Measurements from ENCODE around the gene OPHN1. TPM values are rescaled to one million over a fixed set of nuclear protein-coding genes. Genes with fewer than 3 reads are reported as not detected.

Gene OPHN1
- polyA plus RNA-seq, 1 experiment: 5.9 TPM

GRCh38 chrX:68121835-68122234, 311.5 kb downstream of the OPHN1 start:
- POLR2A ChIA-PET: no interaction called here
- no peak for TF ChIP-seq CTCF (IDR thresholded peaks at IDR 0.05; ENCODE audit: insufficient read depth, low read depth, low read length)
- Histone ChIP-seq H3K4me3 (ENCODE audit: low read depth, low read length) (no peak overlapping the region), H3K36me3 (ENCODE audit: control insufficient read depth, insufficient read depth, low read length) (no peaks in the 10 kb centered on the region), H3K27me3 (ENCODE audit: control insufficient read depth, insufficient read depth, low read length) (no peaks in the 10 kb centered on the region)
- CTCF ChIA-PET: no interaction called here
- no peak for DNase-seq (ENCODE audit: low read depth)

GRCh38 chrX:68121371-68121770, 311.9 kb downstream of the OPHN1 start:
- DNase-seq (ENCODE audit: low read depth): no peak
- H3K4me3 ChIP-seq (ENCODE audit: low read depth, low read length): no peak overlapping the region

GRCh38 chrX:68115371-68115770, 317.9 kb downstream of the OPHN1 start:
- no peak for DNase-seq (ENCODE audit: low read depth)
- Histone ChIP-seq H3K27me3 (ENCODE audit: control insufficient read depth, insufficient read depth, low read length) (no peaks in the 10 kb centered on the region), H3K4me3 (ENCODE audit: low read depth, low read length) (no peak overlapping the region), H3K36me3 (ENCODE audit: control insufficient read depth, insufficient read depth, low read length) (no peaks in the 10 kb centered on the region)
- POLR2A ChIA-PET: no interaction called here
- TF ChIP-seq CTCF (IDR thresholded peaks at IDR 0.05; ENCODE audit: insufficient read depth, low read depth, low read length): no peak
- CTCF ChIA-PET: no interaction called here

More at GRCh38 chrX:68121371-68121770, 311.9 kb downstream of the OPHN1 start:
- TF ChIP-seq CTCF (IDR thresholded peaks at IDR 0.05; ENCODE audit: insufficient read depth, low read depth, low read length): no peak
- H3K27me3 ChIP-seq (ENCODE audit: control insufficient read depth, insufficient read depth, low read length): no peaks in the 10 kb centered on the region
- ChIA-PET CTCF (no interaction called here), POLR2A (no interaction called here)
- no peaks in the 10 kb centered on the region for H3K36me3 ChIP-seq (ENCODE audit: control insufficient read depth, insufficient read depth, low read length)

GRCh38 chrX:68114573-68115129, 318.6 kb downstream of the OPHN1 start:
- no peaks in the 10 kb centered on the region for H3K36me3 ChIP-seq (ENCODE audit: control insufficient read depth, insufficient read depth, low read length)
- ChIA-PET CTCF (no interaction called here), POLR2A (no interaction called here)
- H3K4me3 ChIP-seq (ENCODE audit: low read depth, low read length): no peak overlapping the region
- H3K27me3 ChIP-seq (ENCODE audit: control insufficient read depth, insufficient read depth, low read length): no peaks in the 10 kb centered on the region
- no peak for TF ChIP-seq CTCF (IDR thresholded peaks at IDR 0.05; ENCODE audit: insufficient read depth, low read depth, low read length)
- DNase-seq (ENCODE audit: low read depth): no peak

- DNase-seq (ENCODE audit: low read depth): no peak
- no peak for TF ChIP-seq CTCF (IDR thresholded peaks at IDR 0.05; ENCODE audit: insufficient read depth, low read depth, low read length)
- no peak overlapping the region for H3K4me3 ChIP-seq (ENCODE audit: low read depth, low read length)
- POLR2A ChIA-PET: no interaction called here
- H3K36me3 ChIP-seq (ENCODE audit: control insufficient read depth, insufficient read depth, low read length): no peaks in the 10 kb centered on the region
- H3K27me3 ChIP-seq (ENCODE audit: control insufficient read depth, insufficient read depth, low read length): no peaks in the 10 kb centered on the region
- CTCF ChIA-PET: no interaction called here
These were observed 319.3 kb downstream of the OPHN1 start for GRCh38 chrX:68113837-68114572.

Measured in BJ (cell line).